HCT116 (cell line): Measurements from ENCODE around the gene SUPT4H1. TPM values are rescaled to one million over a fixed set of nuclear protein-coding genes. Genes with fewer than 3 reads are reported as not detected.

Source experiments
- ATAC-seq: fragments of 200-7000 bp; cut with Tn5 transposase; 2 replicates; pipeline ENCODE4 v1.9.1; 2020; ENCODE audit warnings: mild to moderate bottlenecking, moderate library complexity
- BruUV-seq: library from RNA; stranded (reverse); fragments of 400-500 nt; replicated peaks from 2 replicates; lab custom pipeline; 2021; lab: Mats Ljungman, UMichigan
- CTCF ChIA-PET: fragments of 300-600 bp; sonication (Branson Sonifier 250); formaldehyde crosslinking; loops from one replicate; lab custom pipeline; 2021; ENCODE audit warnings: antibody characterized with exemption; lab: Charles Lee
- POLR2A ChIA-PET: fragments of 300-600, 350-600 bp; sonication (Branson Sonifier 250); formaldehyde crosslinking; loops from one replicate; lab custom pipeline; 2021; ENCODE audit warnings: antibody characterized with exemption; lab: Charles Lee
- RAD21 ChIA-PET, 2 experiments: fragments of 300-600 bp; sonication (Branson Sonifier 250); formaldehyde crosslinking; loops; one replicate each; lab custom pipeline; 2023; ENCODE audit warnings: low total read pairs in 2 of 2; ENCODE audit not compliant: uncharacterized antibody in 2 of 2, unreplicated experiment in 2 of 2, low non-redundant PET in 1 of 2; lab: Charles Lee
- DNase-seq: peaks from one replicate; pipeline ENCODE4 v3.0.0-alpha.2; 2010; ENCODE audit warnings: low read depth, low spot score
- H2AFZ ChIP-seq: fragments of 200-600 bp; shearing (Covaris generic), sonication (generic); 2 replicates; pipeline ENCODE4 v1.6.1; 2017; ENCODE audit warnings: low read depth, mixed run types, mixed read lengths, antibody characterized with exemption, low read length; ENCODE audit not compliant: poor library complexity, severe bottlenecking
- H3K27ac ChIP-seq: 2 replicates; pipeline ENCODE4 v1.5.1; 2012; ENCODE audit warnings: low read depth, low read length
- H3K27me3 ChIP-seq: fragments of 200-600 bp; sonication (generic); 2 replicates; pipeline ENCODE4 v1.6.1; 2016; ENCODE audit warnings: mixed run types, low read length, mixed read lengths; ENCODE audit not compliant: insufficient read depth
- H3K36me3 ChIP-seq, 2 experiments: fragments of 200-500 bp in 1 of 2; fragments of 200-600 bp in 1 of 2; sonication (Bioruptor generic) in 1 of 2; sonication (generic) in 1 of 2; 2 replicates each; pipeline versions ENCODE4 v1.5.1 to v1.6.1; 2014 to 2016; ENCODE audit warnings: low read length in 2 of 2, inconsistent platforms in 1 of 2, mixed read lengths in 1 of 2, mixed run types in 1 of 2; ENCODE audit not compliant: insufficient read depth in 2 of 2, control insufficient read depth in 1 of 2
- H3K4me1 ChIP-seq, 2 experiments: fragments of 200-600 bp in 1 of 2; sonication (generic) in 1 of 2; 2 replicates each; pipeline versions ENCODE4 v1.5.1 to v1.6.1; 2012 to 2017; ENCODE audit warnings: low read length in 2 of 2, inconsistent platforms in 1 of 2, mild to moderate bottlenecking in 1 of 2, mixed read lengths in 1 of 2, mixed run types in 1 of 2, moderate library complexity in 1 of 2; ENCODE audit not compliant: insufficient read depth in 2 of 2, control insufficient read depth in 1 of 2
- H3K4me2 ChIP-seq: fragments of 200-600 bp; sonication (generic); 2 replicates; pipeline ENCODE4 v1.6.1; 2017; ENCODE audit warnings: mixed run types, low read length, mixed read lengths
- H3K4me3 ChIP-seq, 2 experiments: fragments of 200-600 bp in 1 of 2; sonication (generic) in 1 of 2; replicated peaks in 1 of 2; 2 replicates each; pipeline ENCODE4 v1.5.1; 2011 to 2016; ENCODE audit warnings: low read length in 2 of 2, control low read depth in 1 of 2, low read depth in 1 of 2, mild to moderate bottlenecking in 1 of 2, mixed read lengths in 1 of 2, mixed run types in 1 of 2
- H3K79me2 ChIP-seq: fragments of 200-600 bp; sonication (generic); 2 replicates; pipeline ENCODE4 v1.6.1; 2017; ENCODE audit warnings: mild to moderate bottlenecking, mixed run types, low read length, moderate library complexity, mixed read lengths; ENCODE audit not compliant: insufficient read depth
- H3K9ac ChIP-seq: fragments of 200-600 bp; sonication (generic); 2 replicates; pipeline ENCODE4 v1.6.1; 2016; ENCODE audit warnings: low read length, mixed read lengths
- H3K9me2 ChIP-seq: fragments of 200-600 bp; sonication (generic), shearing (Covaris generic); 2 replicates; pipeline ENCODE4 v1.6.1; 2017; ENCODE audit warnings: mixed run types, mild to moderate bottlenecking, moderate library complexity; ENCODE audit not compliant: insufficient read depth
- H3K9me3 ChIP-seq, 2 experiments: fragments of 200-500 bp in 1 of 2; fragments of 200-600 bp in 1 of 2; sonication (Bioruptor generic) in 1 of 2; sonication (generic) in 1 of 2; 2 replicates each; pipeline ENCODE4 v1.6.1; 2014 to 2017; ENCODE audit warnings: low read length in 2 of 2, mixed read lengths in 2 of 2, inconsistent platforms in 1 of 2, low read depth in 1 of 2, mild to moderate bottlenecking in 1 of 2, mixed run types in 1 of 2, moderate library complexity in 1 of 2; ENCODE audit not compliant: control insufficient read depth in 1 of 2, insufficient read depth in 1 of 2
- H4K20me1 ChIP-seq: fragments of 200-600 bp; sonication (generic), shearing (Covaris generic); 2 replicates; pipeline ENCODE4 v1.6.1; 2017; ENCODE audit warnings: mixed run types, mild to moderate bottlenecking, moderate library complexity; ENCODE audit not compliant: insufficient read depth
- CTCF ChIP-seq, 3 experiments: fragments of 200-600 bp in 1 of 3; sonication (generic) in 1 of 3; IDR thresholded peaks in 2 of 3; conservative IDR thresholded peaks in 1 of 3; 2 replicates each; pipeline ENCODE4 v1.5.1; 2012 to 2017; ENCODE audit warnings: low read depth in 2 of 3, low read length in 2 of 3, antibody characterized with exemption in 1 of 3, borderline replicate concordance in 1 of 3, control low read depth in 1 of 3, mild to moderate bottlenecking in 1 of 3, mixed read lengths in 1 of 3, mixed run types in 1 of 3, moderate library complexity in 1 of 3; ENCODE audit not compliant: insufficient read depth in 1 of 3
- EGR1 ChIP-seq: IDR thresholded peaks from 2 replicates; pipeline ENCODE4 v1.6.1; 2012; ENCODE audit warnings: low read depth
- EZH2 ChIP-seq: fragments of 200-600 bp; sonication (generic); IDR thresholded peaks from 2 replicates; pipeline ENCODE4 v1.6.1; 2017; ENCODE audit warnings: antibody characterized with exemption, mixed run types
- POLR2AphosphoS5 ChIP-seq: IDR thresholded peaks from 2 replicates; pipeline ENCODE4 v1.6.1; 2011; ENCODE audit warnings: mild to moderate bottlenecking, low read depth, low read length, moderate library complexity
- TCF7L2 ChIP-seq: IDR thresholded peaks from 2 replicates; pipeline ENCODE4 v1.7.0; 2011; ENCODE audit warnings: borderline replicate concordance, inconsistent platforms; ENCODE audit not compliant: insufficient read depth, insufficient read length; ENCODE audit errors: extremely low read depth
- ZNF274 ChIP-seq: fragments of 200-500 bp; sonication (Bioruptor generic); IDR thresholded peaks from 2 replicates; pipeline ENCODE4 v1.6.1; 2014; ENCODE audit warnings: mild to moderate bottlenecking, low read depth, low read length, inconsistent platforms
- intact Hi-C: fragments of 100-400 bp; cut with micrococcal nuclease; formaldehyde crosslinking; loops from 2 replicates; pipeline ENCODE4 v1.10.0; 2022
- total RNA-seq: library from RNA; stranded (reverse); gene quantifications from one replicate; pipeline ENCODE4 v1.2.1, GENCODE V29; 2021; ENCODE audit not compliant: unreplicated experiment
- TF ChIP-seq, protein P1 (sequence below): IDR thresholded peaks from 2 replicates; pipeline ENCODE4 v1.6.1; 2012; ENCODE audit warnings: low read depth

The SUPT4H1 gene
- total RNA-seq, 1 experiment from 2014 or later: 118 TPM

DNA sequence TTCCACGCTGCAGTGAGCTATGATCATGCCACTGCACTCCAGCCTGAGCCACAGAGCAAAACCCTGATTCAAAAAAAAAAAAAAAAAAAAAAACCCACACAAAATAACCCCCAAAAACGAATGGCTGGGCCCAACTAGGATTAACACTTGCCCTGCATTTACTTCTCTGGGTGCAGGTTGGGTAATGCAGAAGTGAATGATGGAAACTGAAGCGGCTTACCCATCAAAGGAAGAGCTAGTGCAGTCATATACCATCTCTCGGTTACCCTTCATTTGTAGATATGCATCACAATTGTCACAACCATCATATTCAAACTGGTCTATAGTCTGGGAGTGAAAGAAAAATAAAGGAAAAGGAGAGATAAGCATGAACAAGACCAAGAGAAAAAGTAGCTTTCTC, 819 bp downstream of the SUPT4H1 start:
- no peaks in the 10 kb centered on the region for H3K27me3 ChIP-seq
- CTCF ChIA-PET: interaction anchor here (0.6 to 2.3 kb wide), 6 partner anchors 13 to 134 kb away, joined by 3 to 20 read pairs (median 4); partner anchors contain the start of gene RNF43
- H3K4me2 ChIP-seq: peak overlapping the region; percentile 78
- peaks cover 16 to 22% of the 10 kb centered on the region in 2 experiments for H3K4me1 ChIP-seq
- POLR2A ChIA-PET: interaction anchor here (0.6 to 2.2 kb wide), 9 partner anchors 14 to 76 kb away, joined by 4 to 39 read pairs (median 6); partner anchors contain the start of gene RNF43
- TF ChIP-seq EZH2 (no peak), ZNF274 (no peak), POLR2AphosphoS5 (no peak), TCF7L2 (no peak), CTCF (IDR thresholded peaks at IDR 0.05 in 2 of 3, conservative IDR thresholded peaks at IDR 0.05 in 1 of 3; ENCODE audit: borderline replicate concordance in 1 of 3, insufficient read depth in 1 of 3, low read depth in 2 of 3, low read length in 2 of 3) (no peak), EGR1 (no peak)
- TF ChIP-seq, protein P1, sequence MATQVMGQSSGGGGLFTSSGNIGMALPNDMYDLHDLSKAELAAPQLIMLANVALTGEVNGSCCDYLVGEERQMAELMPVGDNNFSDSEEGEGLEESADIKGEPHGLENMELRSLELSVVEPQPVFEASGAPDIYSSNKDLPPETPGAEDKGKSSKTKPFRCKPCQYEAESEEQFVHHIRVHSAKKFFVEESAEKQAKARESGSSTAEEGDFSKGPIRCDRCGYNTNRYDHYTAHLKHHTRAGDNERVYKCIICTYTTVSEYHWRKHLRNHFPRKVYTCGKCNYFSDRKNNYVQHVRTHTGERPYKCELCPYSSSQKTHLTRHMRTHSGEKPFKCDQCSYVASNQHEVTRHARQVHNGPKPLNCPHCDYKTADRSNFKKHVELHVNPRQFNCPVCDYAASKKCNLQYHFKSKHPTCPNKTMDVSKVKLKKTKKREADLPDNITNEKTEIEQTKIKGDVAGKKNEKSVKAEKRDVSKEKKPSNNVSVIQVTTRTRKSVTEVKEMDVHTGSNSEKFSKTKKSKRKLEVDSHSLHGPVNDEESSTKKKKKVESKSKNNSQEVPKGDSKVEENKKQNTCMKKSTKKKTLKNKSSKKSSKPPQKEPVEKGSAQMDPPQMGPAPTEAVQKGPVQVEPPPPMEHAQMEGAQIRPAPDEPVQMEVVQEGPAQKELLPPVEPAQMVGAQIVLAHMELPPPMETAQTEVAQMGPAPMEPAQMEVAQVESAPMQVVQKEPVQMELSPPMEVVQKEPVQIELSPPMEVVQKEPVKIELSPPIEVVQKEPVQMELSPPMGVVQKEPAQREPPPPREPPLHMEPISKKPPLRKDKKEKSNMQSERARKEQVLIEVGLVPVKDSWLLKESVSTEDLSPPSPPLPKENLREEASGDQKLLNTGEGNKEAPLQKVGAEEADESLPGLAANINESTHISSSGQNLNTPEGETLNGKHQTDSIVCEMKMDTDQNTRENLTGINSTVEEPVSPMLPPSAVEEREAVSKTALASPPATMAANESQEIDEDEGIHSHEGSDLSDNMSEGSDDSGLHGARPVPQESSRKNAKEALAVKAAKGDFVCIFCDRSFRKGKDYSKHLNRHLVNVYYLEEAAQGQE: no peak
- H3K9ac ChIP-seq: peak overlapping the region; percentile 80
- peak overlapping the region; percentile 73 for H3K27ac ChIP-seq
- H3K36me3 ChIP-seq: peaks cover 42 to 53% of the 10 kb centered on the region in 2 experiments; a peak in 3 of 4 replicates
- BruUV-seq: TSS peak; percentile 47
- peak overlapping the region; percentile 79 to 82 for H3K4me3 ChIP-seq
- H3K9me2 ChIP-seq: no peaks in the 10 kb centered on the region
- DNase-seq (no peak), ATAC-seq (no peak)
- H2AFZ ChIP-seq: no peak overlapping the region
- intact Hi-C loops: no loop called here
- H4K20me1 ChIP-seq: no peaks in the 10 kb centered on the region
- RAD21 ChIA-PET: interaction anchor here (0.6 to 2.1 kb wide), 5 partner anchors 19 to 96 kb away, joined by 3 to 13 read pairs (median 3); partner anchors contain the start of gene RNF43 (in 1 of the 2)
- peaks cover 32% of the 10 kb centered on the region for H3K79me2 ChIP-seq
- no peaks in the 10 kb centered on the region for H3K9me3 ChIP-seq
